BE2C (cell line): Measurements from ENCODE around the gene LRG1. TPM values are rescaled to one million over a fixed set of nuclear protein-coding genes. Genes with fewer than 3 reads are reported as not detected.

ENCODE experiments used
- DNase-seq: peaks from one replicate; pipeline ENCODE4 v3.0.0-alpha.2; 2020
- H3K27me3 ChIP-seq: fragments of 250-450 bp; sonication (Bioruptor Pico); 2 replicates; pipeline ENCODE4 v1.5.1; 2020; ENCODE audit warnings: mild to moderate bottlenecking
- H3K36me3 ChIP-seq: fragments of 250-450 bp; sonication (Bioruptor Pico); 2 replicates; pipeline ENCODE4 v1.5.1; 2020; ENCODE audit warnings: mild to moderate bottlenecking
- H3K4me1 ChIP-seq: fragments of 250-450 bp; sonication (Bioruptor Pico); 2 replicates; pipeline ENCODE4 v1.5.1; 2020
- H3K4me3 ChIP-seq: 2 replicates; pipeline ENCODE4 v1.5.1; 2011; ENCODE audit warnings: low read depth, low read length
- H3K9me3 ChIP-seq: fragments of 250-450 bp; sonication (Bioruptor Pico); 2 replicates; pipeline ENCODE4 v1.5.1; 2020
- polyA plus RNA-seq: library from polyadenylated mRNA; unstranded; fragments of >200 nt; gene quantifications from one replicate; pipeline ENCODE4 v1.2.1, GENCODE V29; 2012; ENCODE audit warnings: low read depth, missing spikeins; ENCODE audit not compliant: insufficient read length, insufficient read depth
- TF ChIP-seq, protein P1 (sequence below): IDR thresholded peaks from 2 replicates; pipeline ENCODE4 v1.5.1; 2012; ENCODE audit warnings: mild to moderate bottlenecking, low read depth, low read length

LRG1 gene
- polyA plus RNA-seq, result 0.14 TPM

DNA sequence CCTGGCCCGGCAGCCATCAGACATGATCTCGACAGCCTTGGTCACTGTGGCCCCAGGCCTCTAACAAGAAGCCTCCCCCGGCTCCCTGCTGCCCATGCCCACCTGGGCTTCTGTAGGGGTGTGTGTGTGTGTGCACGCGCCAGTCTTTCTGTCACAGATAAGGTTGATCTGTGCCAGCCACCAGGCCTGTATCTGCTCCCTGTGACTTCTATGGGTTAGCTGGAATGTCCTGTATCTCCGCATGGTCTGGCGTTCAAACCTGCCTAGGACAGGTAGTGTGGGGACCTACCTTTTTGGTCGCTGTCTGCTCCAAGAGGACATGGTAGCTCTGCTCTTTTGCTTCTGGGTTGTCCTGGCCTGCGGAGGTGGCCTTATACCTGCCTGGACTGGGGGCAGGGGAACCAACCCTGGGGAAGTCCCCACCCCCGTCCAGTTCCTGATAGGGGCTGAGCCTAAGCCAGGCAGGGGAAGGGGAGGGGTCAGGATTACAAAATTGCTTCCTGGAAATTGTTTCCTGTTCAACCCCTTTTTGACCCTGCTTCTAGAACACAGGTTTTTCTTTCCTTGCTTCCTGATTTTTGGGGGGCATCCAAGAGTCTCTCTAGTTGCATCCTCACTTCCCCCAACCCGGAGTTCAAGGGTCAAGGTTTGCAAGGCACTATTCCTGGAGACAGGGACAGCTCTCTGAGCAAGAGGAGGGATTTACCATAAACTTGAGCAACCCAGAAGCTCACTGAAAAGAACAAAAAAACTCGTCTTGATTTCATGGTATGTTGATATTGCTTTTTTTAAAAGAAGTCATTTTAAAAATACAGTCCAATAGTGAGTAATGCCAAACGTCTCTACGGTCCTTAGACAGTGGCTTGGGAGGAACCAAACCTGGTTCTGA, at the start of gene LRG1:
Gene LRG1 (minus strand): TSS at position 344 of the 889 bp plus-strand sequence. CDS start 23 bp downstream, at position 321.
- no peak for DNase-seq
- H3K9me3 ChIP-seq, result no peaks in the 10 kb centered on the region
- H3K36me3 ChIP-seq, result no peaks in the 10 kb centered on the region
- TF ChIP-seq, protein P1, sequence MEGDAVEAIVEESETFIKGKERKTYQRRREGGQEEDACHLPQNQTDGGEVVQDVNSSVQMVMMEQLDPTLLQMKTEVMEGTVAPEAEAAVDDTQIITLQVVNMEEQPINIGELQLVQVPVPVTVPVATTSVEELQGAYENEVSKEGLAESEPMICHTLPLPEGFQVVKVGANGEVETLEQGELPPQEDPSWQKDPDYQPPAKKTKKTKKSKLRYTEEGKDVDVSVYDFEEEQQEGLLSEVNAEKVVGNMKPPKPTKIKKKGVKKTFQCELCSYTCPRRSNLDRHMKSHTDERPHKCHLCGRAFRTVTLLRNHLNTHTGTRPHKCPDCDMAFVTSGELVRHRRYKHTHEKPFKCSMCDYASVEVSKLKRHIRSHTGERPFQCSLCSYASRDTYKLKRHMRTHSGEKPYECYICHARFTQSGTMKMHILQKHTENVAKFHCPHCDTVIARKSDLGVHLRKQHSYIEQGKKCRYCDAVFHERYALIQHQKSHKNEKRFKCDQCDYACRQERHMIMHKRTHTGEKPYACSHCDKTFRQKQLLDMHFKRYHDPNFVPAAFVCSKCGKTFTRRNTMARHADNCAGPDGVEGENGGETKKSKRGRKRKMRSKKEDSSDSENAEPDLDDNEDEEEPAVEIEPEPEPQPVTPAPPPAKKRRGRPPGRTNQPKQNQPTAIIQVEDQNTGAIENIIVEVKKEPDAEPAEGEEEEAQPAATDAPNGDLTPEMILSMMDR, result no peak
- peaks cover 3% of the 10 kb centered on the region for H3K4me1 ChIP-seq
- H3K27me3 ChIP-seq, result no peaks in the 10 kb centered on the region
- H3K4me3 ChIP-seq, result no peak within 1 kb of the TSS

- DNase-seq, result no peak
- Histone ChIP-seq H3K4me3 (no peak overlapping the region), H3K36me3 (no peaks in the 10 kb centered on the region), H3K9me3 (no peaks in the 10 kb centered on the region), H3K4me1 (no peaks in the 10 kb centered on the region), H3K27me3 (peaks cover 45% of the 10 kb centered on the region)
- TF ChIP-seq, protein P1, result no peak
These were observed 48.5 kb upstream of the LRG1 start for GRCh38 chr19:4588291-4588761.

DNA sequence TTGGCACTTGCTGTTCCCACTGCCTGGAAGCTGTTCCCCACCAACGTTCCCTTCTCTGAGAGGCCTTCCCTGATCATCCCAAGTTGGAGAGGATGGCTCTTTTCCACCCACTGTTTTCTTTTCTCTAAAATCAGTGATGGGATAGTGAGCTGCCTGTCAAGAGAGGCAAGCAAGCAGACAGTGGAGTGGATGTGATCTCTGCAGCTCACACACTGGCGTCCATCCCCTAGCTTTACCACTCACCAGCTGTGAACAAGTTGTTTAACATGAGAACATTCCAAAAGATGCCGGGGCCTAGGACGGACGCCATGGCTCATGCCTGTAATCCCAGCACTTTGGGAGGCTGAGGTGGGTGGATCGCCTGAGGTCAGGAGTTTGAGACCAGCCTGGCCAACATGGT, 47.7 kb upstream of the LRG1 start:
- no peaks in the 10 kb centered on the region for H3K36me3 ChIP-seq
- H3K27me3 ChIP-seq, result peaks cover 40% of the 10 kb centered on the region
- TF ChIP-seq, protein P1, result no peak
- no peak for DNase-seq
- H3K4me3 ChIP-seq, result no peak overlapping the region
- no peaks in the 10 kb centered on the region for H3K9me3 ChIP-seq
- H3K4me1 ChIP-seq, result no peaks in the 10 kb centered on the region

DNA sequence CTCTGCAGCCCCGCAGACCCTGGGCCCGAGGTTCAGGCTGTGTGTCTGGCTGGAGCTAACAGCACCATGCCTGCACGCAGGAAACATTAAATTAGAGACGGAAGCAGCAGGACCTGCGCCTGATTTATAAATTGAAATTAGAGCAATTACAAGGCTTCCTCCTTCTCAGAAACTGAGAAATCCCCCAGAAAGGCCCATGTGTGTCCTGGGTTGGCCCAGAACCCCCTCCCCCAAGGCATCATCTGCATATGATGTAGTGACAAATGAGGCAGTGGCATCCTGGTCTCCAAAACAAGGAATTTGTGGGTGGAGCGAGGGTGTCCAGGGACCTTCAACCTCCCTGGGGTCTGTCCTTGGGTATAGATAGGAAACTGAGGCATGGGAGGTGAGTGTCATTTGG, 46.9 kb upstream of the LRG1 start:
- no peak overlapping the region for H3K4me3 ChIP-seq
- TF ChIP-seq, protein P1, result no peak

DNA sequence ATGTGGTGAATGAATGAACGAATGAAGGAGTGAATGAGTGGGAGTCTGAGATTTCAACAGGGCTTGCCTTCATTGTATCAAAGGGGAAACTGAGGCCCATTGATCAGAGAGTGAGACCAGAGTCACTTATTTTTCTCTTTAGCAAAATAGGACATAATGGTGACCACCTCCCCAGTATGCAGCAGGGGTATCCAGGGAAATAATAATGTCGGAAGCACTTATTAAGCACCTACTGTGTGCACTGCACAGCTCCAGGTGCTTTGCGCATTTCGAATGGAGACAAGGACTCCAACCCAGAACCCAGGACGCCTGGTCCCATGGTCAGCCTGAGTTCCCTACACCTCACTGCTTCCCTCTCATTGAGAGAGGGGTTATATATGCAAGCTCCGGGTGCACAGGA, 46.4 kb upstream of the LRG1 start:
- Histone ChIP-seq H3K36me3 (no peaks in the 10 kb centered on the region), H3K4me1 (no peaks in the 10 kb centered on the region), H3K9me3 (no peaks in the 10 kb centered on the region), H3K4me3 (no peak overlapping the region), H3K27me3 (peaks cover 39% of the 10 kb centered on the region)
- TF ChIP-seq, protein P1, result no peak
- no peak for DNase-seq

More for the DNA sequence above, 46.9 kb upstream of the LRG1 start:
- Histone ChIP-seq H3K36me3 (no peaks in the 10 kb centered on the region), H3K4me1 (no peaks in the 10 kb centered on the region), H3K27me3 (peaks cover 43% of the 10 kb centered on the region), H3K9me3 (no peaks in the 10 kb centered on the region)
- no peak for DNase-seq

DNA sequence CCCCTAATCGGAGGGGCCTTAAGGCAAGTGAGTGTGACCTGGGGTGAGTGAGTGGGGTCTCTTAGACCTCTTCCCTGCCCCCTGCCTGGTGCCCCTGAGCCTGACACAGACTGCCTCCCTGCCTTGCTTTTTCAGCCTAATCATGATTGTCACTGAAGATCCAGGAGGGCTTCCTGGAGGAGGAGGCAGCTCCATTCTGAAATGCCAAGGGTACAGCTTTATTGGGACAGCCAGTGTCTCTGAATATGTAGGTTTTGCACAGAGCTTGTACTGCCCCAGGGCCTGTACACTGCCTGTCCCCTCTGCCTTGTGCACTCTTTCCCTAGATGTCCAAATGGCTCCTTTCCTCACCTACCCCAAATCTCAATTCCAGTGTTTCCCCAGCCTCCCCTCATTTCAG, 45.7 kb upstream of the LRG1 start:
- Histone ChIP-seq H3K27me3 (peaks cover 33% of the 10 kb centered on the region), H3K4me1 (no peaks in the 10 kb centered on the region), H3K36me3 (no peaks in the 10 kb centered on the region), H3K4me3 (no peak overlapping the region), H3K9me3 (no peaks in the 10 kb centered on the region)
- DNase-seq, result no peak
- TF ChIP-seq, protein P1, result no peak
